NCI-H2196 treated with DMSO at 0.1 percent for 48 hours (cell line): Measurements from ENCODE around the gene PALLD.
"Not testable (repeated sequence)": the region's sequence is repeated elsewhere in the genome, so short reads cannot be mapped to it uniquely, and the experiment has no call there.

Source experiments
- DNase-seq: peaks from one replicate; lab custom pipeline; 2025; ENCODE audit not compliant: unreplicated experiment; lab: John Stamatoyannopoulos, UW

The PALLD gene

DNA sequence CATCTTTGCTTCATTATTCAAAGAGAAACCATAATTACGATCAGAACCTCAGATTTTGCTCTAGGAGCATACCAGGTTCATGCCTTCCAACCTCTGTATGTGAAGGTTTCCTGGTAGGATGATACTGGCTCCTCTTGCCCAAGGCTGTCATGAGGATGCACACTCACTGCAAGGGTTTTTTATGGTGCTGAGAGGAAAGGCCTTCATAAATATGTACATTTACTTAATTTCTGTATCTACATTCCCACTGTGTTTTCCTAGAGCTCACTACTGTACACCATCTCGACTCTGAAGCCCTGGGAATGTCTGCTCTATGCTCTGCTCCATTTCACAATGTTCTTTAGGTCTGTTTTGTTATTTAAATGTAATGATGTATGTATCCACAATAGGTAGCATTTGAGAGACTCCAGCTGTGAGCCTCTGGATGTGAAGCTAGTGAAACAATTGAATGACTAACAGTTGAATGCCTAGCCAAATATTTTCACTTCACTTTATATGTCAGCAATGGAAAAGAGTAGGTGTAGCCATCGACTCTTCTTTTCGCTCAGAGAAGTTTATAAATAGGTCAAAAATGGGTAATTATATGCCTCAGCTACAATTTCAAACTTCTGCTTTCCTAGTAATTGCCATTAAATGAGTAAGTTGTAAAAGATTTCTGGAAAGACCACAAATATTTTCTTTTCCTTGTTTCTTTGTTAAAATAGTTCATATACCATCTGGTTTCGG, 228.0 kb downstream of the PALLD start:
- DNase-seq = no peak

- DNase-seq = no peak
Observed at GRCh38 chr4:168725930-168726329, 229.1 kb downstream of the PALLD start.

DNA sequence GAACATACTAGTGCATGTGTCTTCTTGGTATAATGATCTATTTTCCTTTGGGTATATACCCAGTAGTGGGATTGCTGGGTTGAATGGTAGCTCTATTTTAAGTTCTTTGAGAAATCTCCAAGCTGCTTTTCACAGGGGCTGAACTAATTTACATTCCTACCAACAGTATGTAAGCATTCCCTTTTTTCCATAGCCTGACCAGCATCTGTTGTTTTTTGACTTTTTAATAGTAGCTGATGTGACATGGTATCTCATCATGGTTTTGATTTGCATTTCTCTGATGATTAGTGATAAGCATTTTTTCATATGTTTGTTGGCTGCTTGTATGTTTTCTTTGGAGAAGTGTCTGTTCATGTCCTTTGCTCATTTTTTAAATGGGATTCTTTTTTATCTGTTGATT, 230.3 kb downstream of the PALLD start:
- not testable (repeated sequence) for DNase-seq

DNA sequence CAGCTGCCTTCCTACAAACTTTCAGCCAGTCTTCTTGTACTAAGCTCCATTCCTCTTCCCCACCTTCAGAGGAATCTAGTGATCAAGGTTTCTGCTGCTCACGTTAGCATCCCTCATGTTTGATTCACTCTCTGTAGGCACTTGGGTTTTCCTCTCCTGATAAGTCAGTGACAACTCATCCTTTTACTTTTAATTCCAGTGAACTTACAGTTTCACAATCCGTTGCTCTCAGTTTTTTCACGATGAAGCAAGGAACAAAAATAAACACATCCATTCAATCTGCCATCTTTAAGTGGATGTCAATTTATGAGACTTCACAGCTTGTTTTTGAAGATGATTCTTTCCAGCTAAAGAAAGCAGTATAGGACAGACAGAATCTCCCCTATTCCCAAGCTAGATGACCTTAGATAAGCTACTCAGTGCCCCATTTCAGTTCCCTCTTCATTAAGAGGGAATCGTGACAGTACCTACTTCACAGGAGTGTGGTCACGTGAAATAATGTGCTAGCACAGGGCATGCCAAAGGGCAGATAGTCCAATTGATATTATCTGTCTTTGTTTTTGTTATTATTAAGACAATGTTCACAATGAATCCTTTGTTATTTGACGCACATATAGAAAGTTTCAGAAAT, 234.3 kb downstream of the PALLD start:
- no peak for DNase-seq

- DNase-seq = no peak
Observed at GRCh38 chr4:168731706-168732414, 235.0 kb downstream of the PALLD start.

DNA sequence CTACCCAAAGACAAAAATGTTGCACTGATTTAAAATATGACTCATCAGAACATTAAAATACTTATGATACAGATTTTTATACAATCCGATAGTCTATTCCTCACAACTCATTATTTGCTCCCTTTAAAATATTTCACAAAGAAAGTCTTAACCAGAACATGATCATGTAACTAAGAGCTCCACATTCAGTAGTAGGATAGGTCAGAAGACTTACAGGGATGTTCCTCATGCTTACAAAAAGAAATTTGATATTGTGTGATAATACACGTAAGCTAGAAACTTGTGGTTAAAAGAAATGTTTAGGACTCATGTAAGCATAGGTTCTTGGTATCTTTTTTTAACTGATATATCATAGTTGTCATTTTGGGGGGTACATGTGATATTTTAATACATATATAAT, 235.9 kb downstream of the PALLD start:
- no peak for DNase-seq

GRCh38 chr4:168734703-168735678, 238.1 kb downstream of the PALLD start:
- DNase-seq = no peak

GRCh38 chr4:168735735-168736134, 238.9 kb downstream of the PALLD start:
- no peak for DNase-seq

DNA sequence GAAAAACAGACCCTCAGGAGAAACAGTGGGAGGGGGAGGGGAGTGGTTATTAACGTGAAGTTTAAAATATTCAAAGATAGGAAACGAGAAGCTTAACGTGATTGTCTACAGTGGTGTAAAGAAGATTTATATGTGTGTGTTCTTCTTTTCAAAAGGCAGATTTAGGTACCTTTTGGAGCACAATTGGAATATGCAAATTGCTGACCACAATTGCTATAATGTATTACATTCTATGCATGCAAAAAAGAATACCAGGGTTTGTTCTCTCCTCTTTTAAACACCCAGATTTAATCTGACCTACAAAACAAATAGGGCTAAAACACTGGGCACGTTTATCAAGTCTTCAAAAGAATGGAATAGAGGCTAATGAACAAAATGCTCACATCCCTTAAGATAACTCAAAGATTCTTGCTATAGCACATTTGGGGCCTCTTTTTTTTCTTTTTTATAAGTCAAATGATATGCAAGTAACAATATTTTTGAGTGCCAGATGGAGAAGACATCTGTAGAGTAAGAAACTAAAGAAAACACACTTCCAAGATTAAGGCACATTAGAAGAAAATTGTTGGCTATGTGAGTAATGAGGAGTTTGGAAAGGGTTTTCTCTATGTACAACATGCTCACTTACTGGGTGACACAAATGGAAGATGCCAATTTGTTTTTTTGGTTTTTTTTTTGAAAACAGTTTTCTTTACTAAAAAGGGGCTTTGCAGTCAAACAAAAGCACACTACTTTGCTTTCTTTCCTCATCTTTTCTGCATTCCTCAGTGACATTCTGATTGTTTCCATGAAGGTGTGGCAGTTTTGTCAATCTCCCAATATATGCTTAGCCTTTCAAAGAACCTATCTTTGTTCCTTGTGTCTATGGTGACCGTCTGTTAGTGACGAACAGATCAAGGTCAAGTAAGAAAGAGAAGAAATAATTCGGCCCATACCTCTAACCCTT, 240.3 kb downstream of the PALLD start:
- DNase-seq = no peak

DNA sequence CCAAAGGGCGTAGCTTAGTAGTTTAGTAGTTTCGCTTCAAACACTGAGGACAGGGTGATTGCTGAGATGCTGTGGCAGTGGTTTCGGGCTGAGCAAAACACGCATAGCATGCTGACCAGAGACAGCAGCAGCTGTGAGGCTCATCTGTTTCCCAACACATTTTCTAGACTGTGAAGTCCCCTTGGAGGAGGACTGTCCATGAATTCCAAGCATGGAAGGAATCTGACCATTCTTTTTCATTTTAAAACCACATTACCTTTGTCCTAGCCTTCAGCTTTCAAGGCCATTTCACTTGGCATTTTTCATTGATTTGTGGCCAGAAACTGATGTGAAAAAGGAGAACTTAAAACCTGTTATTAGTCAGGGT, 240.9 kb downstream of the PALLD start:
- DNase-seq = no peak

GRCh38 chr4:168739886-168740285, 243.0 kb downstream of the PALLD start:
- DNase-seq = no peak

- no peak for DNase-seq
Observed at GRCh38 chr4:168740691-168741090, 243.8 kb downstream of the PALLD start.

- DNase-seq = no peak
Observed at GRCh38 chr4:168741281-168742173, 244.7 kb downstream of the PALLD start.

DNA sequence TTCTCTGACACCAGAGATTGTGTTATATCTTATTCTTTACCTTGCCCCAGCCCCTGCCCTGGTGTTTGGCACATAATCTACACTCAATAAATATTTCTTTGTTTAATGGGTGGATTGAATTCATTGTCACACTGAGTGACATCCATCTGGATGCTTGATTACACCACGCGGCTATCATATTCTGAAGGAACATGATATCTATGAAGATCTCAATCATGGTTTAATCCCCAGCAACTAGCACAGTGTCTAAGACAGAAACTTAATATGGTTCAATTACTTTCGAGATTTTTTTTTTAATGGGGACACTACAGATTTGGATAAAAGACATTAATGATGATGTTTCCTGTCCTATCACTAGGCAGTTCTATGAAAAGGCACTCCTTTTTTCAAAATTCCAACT, 246.3 kb downstream of the PALLD start:
- DNase-seq = no peak

DNA sequence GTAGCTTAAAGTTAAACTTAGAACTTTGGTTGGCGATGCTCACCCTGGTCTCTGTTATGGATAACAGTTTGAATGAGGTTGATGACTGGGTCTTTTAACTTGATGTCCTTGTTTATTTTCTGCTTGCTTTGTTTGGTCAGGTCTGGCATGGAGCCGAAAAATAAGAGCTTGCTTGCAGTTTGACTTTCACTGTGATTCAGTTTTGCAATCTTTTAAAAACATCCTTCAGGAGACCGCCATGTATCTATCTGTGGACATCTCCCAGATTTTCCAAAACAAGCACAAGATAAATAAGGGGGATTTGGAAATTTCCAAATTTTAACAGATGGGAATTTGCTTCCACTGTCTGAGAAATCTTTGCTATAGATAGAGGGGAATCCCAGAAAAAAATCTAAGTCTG, 246.7 kb downstream of the PALLD start:
- no peak for DNase-seq

GRCh38 chr4:168744021-168744420, 247.2 kb downstream of the PALLD start:
- no peak for DNase-seq

- DNase-seq = no peak
Observed at GRCh38 chr4:168748807-168749206, 252.0 kb downstream of the PALLD start.

- DNase-seq = no peak
Observed at GRCh38 chr4:168751263-168752225, 254.7 kb downstream of the PALLD start.
